Left ventricle myocardium superior (tissue), 1 donor: ENCODE measurements around the gene SLC12A8. TPM values are rescaled to one million over a fixed set of nuclear protein-coding genes. Genes with fewer than 3 reads are reported as not detected.

ENCODE experiments used
- ATAC-seq: fragments of 200-7000 bp; cut with Tn5 transposase; one replicate; pipeline ENCODE4 v1.9.1; 2020; ENCODE audit warnings: mild to moderate bottlenecking, moderate library complexity
- DNase-seq: peaks from one replicate; pipeline ENCODE4 v3.0.0-alpha.2; 2020
- intact Hi-C: fragments of 100-400 bp; cut with micrococcal nuclease; formaldehyde crosslinking; loops from one replicate; pipeline ENCODE4 v1.11.0; 2022
- total RNA-seq: library from RNA; stranded (reverse); fragmentation: NEBNext Ultra II Directional; extraction: Animal tissue kit (Norgen Biotek cat#: 25700); gene quantifications from one replicate; pipeline ENCODE4 v1.2.1, GENCODE V29; 2021
- donor health status: DM: no; HTN: yes; CAD: no; lungs with severe emphysema.

Gene SLC12A8
- total RNA-seq, 1 donor from 2014 or later, result 0.52 TPM

DNA sequence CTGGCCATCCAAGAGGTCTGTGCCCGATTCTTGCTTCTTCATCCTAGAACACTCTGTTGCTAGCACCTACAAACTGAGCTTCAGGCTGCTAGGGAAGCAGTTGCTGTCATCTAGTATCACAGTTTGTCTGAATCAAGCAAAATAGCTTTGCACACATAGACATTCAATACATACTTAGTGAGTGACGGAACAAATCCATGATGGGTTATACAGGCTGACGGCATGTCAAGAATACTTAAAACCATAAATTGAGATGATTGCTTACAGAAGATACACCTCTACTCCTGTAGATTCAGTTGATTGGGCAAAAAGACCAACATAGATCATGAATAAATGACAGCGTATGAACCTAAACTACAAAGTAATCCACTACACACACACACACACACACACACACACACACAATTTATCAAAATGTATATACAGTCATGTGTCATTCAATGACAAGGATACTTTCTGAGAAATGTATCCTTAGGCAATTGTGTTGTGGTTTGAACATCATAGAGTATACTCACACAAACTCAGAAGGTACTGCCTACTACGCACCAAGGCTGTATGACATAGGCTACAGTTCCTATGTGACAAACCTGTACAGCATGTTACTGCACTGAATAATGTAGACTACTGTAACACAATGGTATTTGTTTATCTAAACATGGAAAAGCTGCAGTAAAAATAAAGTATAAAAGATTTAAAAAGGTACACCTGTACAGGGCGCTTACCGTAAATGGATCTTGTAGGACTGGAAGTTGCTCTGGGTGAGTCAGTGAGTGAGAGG lies 142.4 kb downstream of the SLC12A8 start:
- DNase-seq, result no peak
- no peak for ATAC-seq
- intact Hi-C loops, result no loop called here

GRCh38 chr3:125069452-125069851 lies 143.1 kb downstream of the SLC12A8 start:
- ATAC-seq (no peak), DNase-seq (no peak)
- intact Hi-C loops, result no loop called here

DNA sequence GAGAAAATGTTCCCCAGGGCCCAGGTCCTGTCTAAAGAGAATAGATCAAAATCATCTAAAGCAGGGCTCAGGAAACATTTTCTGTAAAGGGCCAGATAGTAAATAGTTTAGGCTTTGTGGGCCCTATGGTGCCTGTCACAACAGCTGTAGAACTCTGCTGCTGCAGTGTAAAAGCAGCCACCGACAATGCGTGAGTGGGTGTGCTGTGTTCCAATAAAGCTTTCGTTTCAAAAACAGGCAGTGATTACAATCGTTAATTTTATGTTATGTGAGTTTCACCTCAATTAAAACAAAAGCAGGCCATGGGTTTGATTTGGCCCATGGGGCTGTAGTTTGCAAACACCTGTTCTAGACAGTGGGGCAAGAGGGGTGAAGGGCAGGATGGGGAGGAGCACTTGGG lies 144.3 kb downstream of the SLC12A8 start:
- no peak for ATAC-seq
- intact Hi-C loops, result no loop called here
- no peak for DNase-seq

DNA sequence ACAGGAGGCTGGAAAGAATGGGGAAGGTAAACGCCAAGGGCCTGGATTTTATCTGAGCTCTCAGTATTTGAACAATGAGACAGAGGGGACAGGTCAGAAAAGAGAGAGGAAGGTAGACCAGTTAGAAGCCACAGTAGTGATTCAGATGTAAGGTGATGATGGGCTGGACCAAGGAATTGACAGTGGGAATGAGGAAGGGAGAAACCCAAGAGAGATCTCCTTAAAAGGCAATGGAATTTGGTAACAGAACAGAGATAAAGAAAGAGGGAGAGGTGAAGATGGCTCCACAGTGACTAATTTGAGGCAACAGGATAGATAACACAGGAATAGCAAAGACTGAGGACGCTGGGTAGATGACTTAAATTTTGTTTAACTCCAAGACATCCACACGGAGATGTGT lies 145.3 kb downstream of the SLC12A8 start:
- intact Hi-C loops, result no loop called here
- ATAC-seq, result no peak
- no peak for DNase-seq

- DNase-seq (peak; percentile 55), ATAC-seq (peak; percentile 60)
- intact Hi-C loops, result loop anchor here (5.0 kb wide), 1 partner anchor 79 kb away; no protein-coding TSS in a partner anchor
Measured at GRCh38 chr3:125062904-125063618, 149.5 kb downstream of the SLC12A8 start.

GRCh38 chr3:125061646-125062045 lies 150.9 kb downstream of the SLC12A8 start:
- intact Hi-C loops, result loop anchor here (5.0 kb wide), 1 partner anchor 81 kb away; no protein-coding TSS in a partner anchor
- peak; percentile 6 for ATAC-seq
- DNase-seq, result no peak

DNA sequence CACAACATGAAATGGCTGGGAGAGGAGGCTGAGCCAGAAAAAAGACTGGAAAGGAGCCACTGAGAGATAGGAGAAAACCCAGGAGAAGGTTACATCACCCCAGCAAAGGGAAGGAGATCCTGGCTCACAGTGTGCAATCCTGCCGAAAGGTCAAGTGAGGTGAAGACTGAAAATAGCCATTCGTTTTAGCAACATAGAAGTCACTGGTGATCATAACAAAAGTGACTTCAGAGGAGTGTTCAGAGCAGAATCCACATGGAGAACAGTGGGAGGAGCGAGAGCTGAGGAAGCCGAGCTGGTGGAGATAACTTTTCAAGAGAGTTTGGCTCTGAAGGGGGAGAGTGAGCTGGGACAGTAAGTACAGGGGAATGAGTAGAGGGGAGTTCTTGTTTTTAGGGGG lies 151.4 kb downstream of the SLC12A8 start:
- intact Hi-C loops, result loop anchor here (5.0 kb wide), 1 partner anchor 81 kb away; no protein-coding TSS in a partner anchor
- peak; percentile 81 for ATAC-seq

DNA sequence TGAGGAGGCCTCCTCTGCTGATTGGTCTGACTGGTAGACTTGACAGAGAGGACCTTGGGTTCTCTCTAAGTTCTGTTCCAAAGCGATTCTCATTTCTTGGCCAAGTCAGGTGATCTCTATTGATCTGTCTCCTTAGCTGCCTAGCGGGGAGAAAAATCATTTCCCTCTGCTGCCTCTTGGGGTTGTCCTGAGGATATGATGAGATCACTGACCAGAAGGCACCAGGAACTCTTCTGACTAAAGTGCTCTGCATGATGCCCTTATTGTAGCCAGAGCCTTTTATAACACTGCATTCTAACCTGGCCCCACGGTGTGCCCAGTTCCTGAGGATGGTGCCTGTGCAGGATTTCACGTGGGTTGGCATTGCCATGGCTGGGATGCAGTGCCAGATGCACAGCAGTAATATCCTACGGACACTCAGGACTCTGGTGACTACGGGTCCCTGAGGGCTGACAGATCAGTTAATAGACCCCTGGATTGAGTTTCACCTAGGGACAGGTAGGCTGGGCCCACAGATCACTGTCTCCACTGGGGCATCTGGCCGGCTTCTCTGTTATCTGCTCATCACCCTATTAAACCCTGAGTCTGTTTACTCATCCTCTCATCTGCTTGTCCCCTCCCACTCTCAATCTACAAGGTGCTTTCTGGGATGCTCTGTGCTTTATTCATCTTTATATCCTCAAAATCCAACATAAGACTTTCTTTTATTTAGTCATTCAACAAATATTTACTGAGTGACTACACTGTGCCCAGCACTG lies 152.9 kb downstream of the SLC12A8 start:
- intact Hi-C loops, result loop anchor here (5.0 kb wide), 1 partner anchor 83 kb away; no protein-coding TSS in a partner anchor
- DNase-seq, result no peak
- no peak for ATAC-seq

More for the DNA sequence above, 151.4 kb downstream of the SLC12A8 start:
- DNase-seq, result peak; percentile 67

DNA sequence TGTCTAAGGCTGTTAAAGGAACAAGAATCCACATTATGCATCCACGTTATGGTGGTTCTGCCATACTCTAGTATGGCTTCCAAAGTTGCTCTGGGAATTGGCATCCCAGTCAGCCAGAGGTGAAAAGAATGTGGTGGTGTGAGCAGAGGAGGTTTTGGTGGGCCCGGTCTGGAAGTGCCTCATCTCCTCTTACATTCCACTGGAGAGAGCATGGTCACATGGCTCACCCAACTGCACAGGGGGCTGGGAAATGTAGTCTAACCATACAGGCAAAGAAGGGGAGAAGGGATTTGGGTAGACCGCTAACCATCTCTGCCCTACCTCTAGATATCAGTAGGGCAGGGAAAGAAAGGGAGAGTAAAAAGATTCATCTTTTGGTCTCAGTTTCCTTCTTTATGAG lies 153.6 kb downstream of the SLC12A8 start:
- no peak for DNase-seq
- intact Hi-C loops, result no loop called here
- ATAC-seq, result no peak

GRCh38 chr3:125058529-125058928 lies 154.0 kb downstream of the SLC12A8 start:
- ATAC-seq (no peak), DNase-seq (no peak)
- intact Hi-C loops, result no loop called here

GRCh38 chr3:125057186-125057850 lies 155.2 kb downstream of the SLC12A8 start:
- no peak for ATAC-seq
- DNase-seq, result no peak
- intact Hi-C loops, result no loop called here

- DNase-seq (peak; percentile 97), ATAC-seq (peak; percentile 88)
- intact Hi-C loops, result no loop called here
Measured at GRCh38 chr3:125055913-125056745, 156.4 kb downstream of the SLC12A8 start, which contains the start of gene HEG1. TSS of gene HEG1 (minus strand) at chr3:125055997. CDS start at chr3:125055890, 107 bp downstream.

- intact Hi-C loops, result no loop called here
- DNase-seq (peak; percentile 63), ATAC-seq (no peak)
Measured at GRCh38 chr3:125055331-125055912, 157.1 kb downstream of the SLC12A8 start.

- ATAC-seq (peak; percentile 8), DNase-seq (no peak)
- intact Hi-C loops, result no loop called here
Measured at GRCh38 chr3:125054449-125055329, 157.9 kb downstream of the SLC12A8 start.

DNA sequence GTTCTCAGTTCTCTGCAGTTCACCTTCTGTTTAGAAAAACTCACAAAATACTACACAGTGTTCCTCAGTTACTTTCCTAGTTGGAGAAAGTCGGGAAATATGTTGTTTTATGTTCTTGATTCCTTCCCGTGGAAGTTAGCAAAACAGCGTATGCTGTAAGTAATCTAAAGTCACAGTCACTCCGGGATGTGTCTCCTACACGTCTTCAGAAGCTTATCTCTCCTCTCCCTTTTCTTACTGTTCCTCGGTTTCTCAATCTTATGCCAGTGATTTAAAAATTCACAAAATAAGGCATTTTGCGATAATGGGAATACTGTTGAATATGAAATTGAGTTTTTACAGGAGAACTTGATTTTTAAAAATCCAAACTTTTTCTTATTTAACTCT lies 158.5 kb downstream of the SLC12A8 start:
- no peak for ATAC-seq
- no peak for DNase-seq
- intact Hi-C loops, result no loop called here

DNA sequence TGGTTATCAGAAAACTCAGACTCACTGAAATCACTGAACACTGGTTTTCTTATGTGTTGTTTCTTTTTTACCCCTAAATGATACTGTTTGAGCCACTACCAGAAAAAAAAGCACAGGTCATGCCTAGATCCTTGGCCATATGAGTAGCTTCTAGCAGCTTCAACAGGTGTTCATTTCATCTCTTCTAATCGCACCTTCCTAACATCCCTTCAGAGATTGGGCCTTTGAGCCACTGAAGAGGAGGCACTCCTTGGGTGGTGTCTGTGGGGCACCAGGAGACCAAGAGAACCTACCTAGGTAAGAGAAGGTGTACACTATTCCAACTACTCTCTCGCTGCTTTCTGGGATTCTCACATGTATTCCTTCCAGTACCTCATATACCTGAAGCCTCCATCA lies 159.2 kb downstream of the SLC12A8 start:
- intact Hi-C loops, result no loop called here
- no peak for DNase-seq
- ATAC-seq, result no peak
